Panc1 (cell line): ENCODE data around the gene WNT3. TPM values are rescaled to one million over a fixed set of nuclear protein-coding genes. Genes with fewer than 3 reads are reported as not detected.

Experiments used
- ATAC-seq: fragments of 200-7000 bp; cut with Tn5 transposase; 2 replicates; pipeline ENCODE4 v1.9.1; 2020; ENCODE audit warnings: mild to moderate bottlenecking, moderate library complexity
- BruUV-seq: library from RNA; stranded (reverse); fragments of 400-500 nt; replicated peaks from 2 replicates; lab custom pipeline; 2021; lab: Mats Ljungman, UMichigan
- CTCF ChIA-PET: fragments of 300-600 bp; sonication (Branson Sonifier 250); formaldehyde crosslinking; loops from one replicate; lab custom pipeline; 2022; ENCODE audit warnings: antibody characterized with exemption; lab: Charles Lee
- POLR2A ChIA-PET: fragments of 300-600 bp; sonication (Branson Sonifier 250); formaldehyde crosslinking; loops from one replicate; lab custom pipeline; 2022; ENCODE audit warnings: antibody characterized with exemption; lab: Charles Lee
- DNase-seq: peaks from one replicate; pipeline ENCODE4 v3.0.0-alpha.2; 2010; ENCODE audit warnings: low read depth, low spot score
- H3K27ac ChIP-seq: 2 replicates; pipeline ENCODE4 v1.5.1; 2011; ENCODE audit warnings: mild to moderate bottlenecking, low read length, inconsistent platforms
- H3K27me3 ChIP-seq: fragments of 200-500 bp; sonication (Bioruptor generic); 2 replicates; pipeline ENCODE4 v1.6.0; 2014; ENCODE audit warnings: low read length, inconsistent platforms; ENCODE audit not compliant: control insufficient read depth, insufficient read depth
- H3K36me3 ChIP-seq: fragments of 200-500 bp; sonication (Bioruptor generic); 2 replicates; pipeline ENCODE4 v1.5.1; 2014; ENCODE audit warnings: inconsistent platforms, mild to moderate bottlenecking, low read length, moderate library complexity; ENCODE audit not compliant: control insufficient read depth, insufficient read depth
- H3K4me1 ChIP-seq: 2 replicates; pipeline ENCODE4 v1.5.1; 2011; ENCODE audit warnings: inconsistent platforms, mild to moderate bottlenecking, low read length, moderate library complexity; ENCODE audit not compliant: control insufficient read depth, insufficient read depth
- H3K4me3 ChIP-seq, 2 experiments: 2 replicates each; pipeline ENCODE4 v1.5.1; 2011 to 2012; ENCODE audit warnings: low read depth in 2 of 2, low read length in 2 of 2, mild to moderate bottlenecking in 2 of 2, inconsistent platforms in 1 of 2, moderate library complexity in 1 of 2
- H3K9me3 ChIP-seq: fragments of 200-500 bp; sonication (Bioruptor generic); 2 replicates; pipeline ENCODE4 v1.5.1; 2014; ENCODE audit warnings: low read depth, mild to moderate bottlenecking, inconsistent platforms, low read length, moderate library complexity; ENCODE audit not compliant: control insufficient read depth, insufficient read depth
- CTCF ChIP-seq: fragments of 450-650 bp; IDR thresholded peaks from 2 replicates; pipeline ENCODE4 v1.5.1; 2017; ENCODE audit warnings: mild to moderate bottlenecking
- POLR2AphosphoS5 ChIP-seq: IDR thresholded peaks from 2 replicates; pipeline ENCODE4 v1.6.1; 2012; ENCODE audit warnings: mild to moderate bottlenecking, low read depth, low read length, moderate library complexity
- REST ChIP-seq, 2 experiments: IDR thresholded peaks; 2 replicates each; pipeline ENCODE4 v1.6.1; 2011 to 2012; ENCODE audit warnings: low read depth in 2 of 2, control low read depth in 1 of 2, low read length in 1 of 2, mild to moderate bottlenecking in 1 of 2, moderate library complexity in 1 of 2; ENCODE audit not compliant: insufficient read depth in 1 of 2
- SIN3A ChIP-seq: IDR thresholded peaks from 2 replicates; pipeline ENCODE4 v1.6.1; 2012; ENCODE audit warnings: low read depth, mild to moderate bottlenecking, low read length, moderate library complexity, borderline replicate concordance; ENCODE audit not compliant: insufficient read depth
- TCF7L2 ChIP-seq: IDR thresholded peaks from 2 replicates; pipeline ENCODE4 v1.6.1; 2011; ENCODE audit warnings: mild to moderate bottlenecking, low read depth, low read length, inconsistent platforms
- in situ Hi-C: cut with HindIII; loops from 2 replicates; pipeline ENCODE4 v1.10.0; 2016; ENCODE audit warnings: low sequenced_read_pairs, low pct_unique_long_range_greater_than_20kb
- intact Hi-C: fragments of 100-400 bp; cut with micrococcal nuclease; formaldehyde crosslinking; loops from one replicate; pipeline ENCODE4 v1.10.0; 2022; ENCODE audit not compliant: unreplicated experiment
- total RNA-seq: library from RNA; stranded (reverse); gene quantifications from one replicate; pipeline ENCODE4 v1.2.1, GENCODE V29; 2021; ENCODE audit not compliant: unreplicated experiment

WNT3 gene
- total RNA-seq, 1 experiment from 2014 or later: 3.4 TPM

DNA sequence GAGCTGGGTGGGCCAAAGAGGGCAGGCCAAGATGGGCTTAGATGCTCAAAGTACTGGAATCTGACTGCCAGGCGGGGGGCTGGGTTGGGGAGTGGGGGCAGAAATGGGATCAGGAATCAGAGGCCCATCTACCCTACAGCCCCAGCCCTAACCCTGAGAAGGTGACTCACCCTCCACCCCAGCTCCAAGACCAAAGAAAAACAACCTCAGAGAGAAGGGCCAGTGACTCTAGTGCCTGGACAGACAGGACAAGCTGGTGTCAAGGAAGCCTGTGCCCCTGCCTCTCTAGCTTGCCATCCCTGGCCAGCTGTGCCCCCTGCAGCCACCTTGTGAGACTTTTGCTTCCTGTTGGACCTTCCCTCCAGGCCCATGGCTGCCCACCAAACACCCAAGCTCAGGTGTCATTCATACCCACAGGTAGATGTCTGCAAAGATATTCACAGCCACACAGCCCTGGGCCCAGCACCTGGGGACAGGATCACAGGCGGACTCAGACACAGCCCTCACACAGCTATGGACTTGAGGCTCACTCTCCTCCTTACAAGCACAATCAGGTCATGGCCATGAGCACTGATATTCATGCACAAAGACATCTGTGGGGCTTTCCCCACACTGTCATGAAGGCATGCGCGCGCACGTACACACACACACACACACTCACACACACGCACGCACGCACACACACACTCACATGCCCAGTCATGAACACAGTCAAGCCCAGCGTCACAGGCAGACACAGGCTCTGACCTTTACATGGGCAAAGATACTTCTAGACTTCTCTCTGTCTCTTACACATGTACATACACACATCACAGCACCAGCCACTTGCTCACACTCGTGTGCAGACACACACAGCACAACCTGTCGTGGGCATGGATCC, 2.8 kb downstream of the WNT3 start:
- ChIA-PET POLR2A (no interaction called here), CTCF (no interaction called here)
- no peak for DNase-seq
- intact Hi-C loops: no loop called here
- Histone ChIP-seq H3K4me3 (no peak overlapping the region), H3K27ac (no peak overlapping the region), H3K27me3 (no peaks in the 10 kb centered on the region), H3K9me3 (no peaks in the 10 kb centered on the region), H3K36me3 (no peaks in the 10 kb centered on the region), H3K4me1 (no peaks in the 10 kb centered on the region)
- in situ Hi-C loops: no loop called here
- ATAC-seq: no peak
- BruUV-seq: no TSS peak
- no peak for TF ChIP-seq POLR2AphosphoS5
- no peak for TF ChIP-seq SIN3A
- TF ChIP-seq CTCF: no peak
- no peak for TF ChIP-seq TCF7L2
- no peak for TF ChIP-seq REST (IDR thresholded peaks at IDR 0.05; ENCODE audit: insufficient read depth in 1 of 2, low read depth in 2 of 2, low read length in 1 of 2)

- ChIA-PET CTCF (no interaction called here), POLR2A (no interaction called here)
- no peaks in the 10 kb centered on the region for H3K36me3 ChIP-seq
- no peaks in the 10 kb centered on the region for H3K4me1 ChIP-seq
- TF ChIP-seq CTCF (no peak), POLR2AphosphoS5 (no peak), SIN3A (no peak), TCF7L2 (no peak), REST (IDR thresholded peaks at IDR 0.05; ENCODE audit: insufficient read depth in 1 of 2, low read depth in 2 of 2, low read length in 1 of 2) (no peak)
- H3K27ac ChIP-seq: no peak overlapping the region
- DNase-seq: no peak
- intact Hi-C loops: no loop called here
- no peak for ATAC-seq
- in situ Hi-C loops: no loop called here
- BruUV-seq: no TSS peak
- no peak overlapping the region for H3K4me3 ChIP-seq
- H3K27me3 ChIP-seq: no peaks in the 10 kb centered on the region
- no peaks in the 10 kb centered on the region for H3K9me3 ChIP-seq
These were observed 4.0 kb downstream of the WNT3 start for GRCh38 chr17:46814446-46814845.
